ENCODE data around the gene PSORS1C2.

The PSORS1C2 gene

GRCh38 chr6:31112478-31112877, 26.4 kb downstream of the PSORS1C2 start, which contains the start of gene C6orf15:
C6orf15 (minus strand) TSS chr6:31112575; CDS start chr6:31112555, 20 bp downstream.
- no peak for DNase-seq

GRCh38 chr6:31111712-31112111, 27.2 kb downstream of the PSORS1C2 start:
- no peak for DNase-seq

GRCh38 chr6:31110825-31111582, 27.9 kb downstream of the PSORS1C2 start:
- DNase-seq, result no peak

GRCh38 chr6:31107052-31107451, 31.8 kb downstream of the PSORS1C2 start:
- DNase-seq, result no peak

GRCh38 chr6:31103136-31103535, 35.7 kb downstream of the PSORS1C2 start:
- DNase-seq, result no peak

GRCh38 chr6:31098449-31098938, 40.4 kb downstream of the PSORS1C2 start:
- no peak for DNase-seq

GRCh38 chr6:31096656-31097055, 42.2 kb downstream of the PSORS1C2 start:
- DNase-seq, result no peak

GRCh38 chr6:31096215-31096614, 42.7 kb downstream of the PSORS1C2 start:
- DNase-seq, result no peak

GRCh38 chr6:31094389-31094881, 44.4 kb downstream of the PSORS1C2 start:
- DNase-seq, result no peak

GRCh38 chr6:31092769-31093505, 45.9 kb downstream of the PSORS1C2 start:
- no peak for DNase-seq

- DNase-seq, result no peak
Measured at GRCh38 chr6:31092238-31092637, 46.6 kb downstream of the PSORS1C2 start.

- DNase-seq, result no peak
Measured at GRCh38 chr6:31091680-31092079, 47.2 kb downstream of the PSORS1C2 start.

GRCh38 chr6:31090973-31091364, 47.9 kb downstream of the PSORS1C2 start:
- DNase-seq, result no peak

- no peak for DNase-seq
Measured at GRCh38 chr6:31090275-31090972, 48.4 kb downstream of the PSORS1C2 start.

Data from suppressor macrophage treated with lipopolysaccharide for 4 hours (primary cell).